Uterus (tissue), 2 donors: Measurements from ENCODE around the gene SH3RF3.

Experiments used
- POLR2A ChIP-seq, 2 donors: fragments of 450-650 bp; IDR thresholded peaks; one replicate each; pipeline ENCODE4 v1.6.1; 2016; ENCODE audit warnings: antibody characterized with exemption in 2 of 2, mild to moderate bottlenecking in 1 of 2, moderate library complexity in 1 of 2
- TF ChIP-seq, protein P1 (sequence below), 4 experiments: fragments of 200-600 bp in 2 of 4; fragments of 450-650 bp in 2 of 4; sonication (generic) in 2 of 4; IDR thresholded peaks; one replicate each; pipeline ENCODE4 v1.5.1; 2016 to 2019; ENCODE audit warnings: antibody characterized with exemption in 4 of 4, mild to moderate bottlenecking in 2 of 4, moderate library complexity in 1 of 4

GRCh38 chr2:109079590-109079989 lies 49.4 kb upstream of the SH3RF3 start:
- TF ChIP-seq, protein P1, sequence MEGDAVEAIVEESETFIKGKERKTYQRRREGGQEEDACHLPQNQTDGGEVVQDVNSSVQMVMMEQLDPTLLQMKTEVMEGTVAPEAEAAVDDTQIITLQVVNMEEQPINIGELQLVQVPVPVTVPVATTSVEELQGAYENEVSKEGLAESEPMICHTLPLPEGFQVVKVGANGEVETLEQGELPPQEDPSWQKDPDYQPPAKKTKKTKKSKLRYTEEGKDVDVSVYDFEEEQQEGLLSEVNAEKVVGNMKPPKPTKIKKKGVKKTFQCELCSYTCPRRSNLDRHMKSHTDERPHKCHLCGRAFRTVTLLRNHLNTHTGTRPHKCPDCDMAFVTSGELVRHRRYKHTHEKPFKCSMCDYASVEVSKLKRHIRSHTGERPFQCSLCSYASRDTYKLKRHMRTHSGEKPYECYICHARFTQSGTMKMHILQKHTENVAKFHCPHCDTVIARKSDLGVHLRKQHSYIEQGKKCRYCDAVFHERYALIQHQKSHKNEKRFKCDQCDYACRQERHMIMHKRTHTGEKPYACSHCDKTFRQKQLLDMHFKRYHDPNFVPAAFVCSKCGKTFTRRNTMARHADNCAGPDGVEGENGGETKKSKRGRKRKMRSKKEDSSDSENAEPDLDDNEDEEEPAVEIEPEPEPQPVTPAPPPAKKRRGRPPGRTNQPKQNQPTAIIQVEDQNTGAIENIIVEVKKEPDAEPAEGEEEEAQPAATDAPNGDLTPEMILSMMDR (IDR thresholded peaks at IDR 0.05) = no peak
- TF ChIP-seq POLR2A (IDR thresholded peaks at IDR 0.05) = no peak
